HCT116 (cell line): ENCODE measurements around the gene RBM12. TPM values are rescaled to one million over a fixed set of nuclear protein-coding genes. Genes with fewer than 3 reads are reported as not detected.

ENCODE experiments used
- ATAC-seq: fragments of 200-7000 bp; cut with Tn5 transposase; 2 replicates; pipeline ENCODE4 v1.9.1; 2020; ENCODE audit warnings: mild to moderate bottlenecking, moderate library complexity
- BruUV-seq: library from RNA; stranded (reverse); fragments of 400-500 nt; replicated peaks from 2 replicates; lab custom pipeline; 2021; lab: Mats Ljungman, UMichigan
- CTCF ChIA-PET: fragments of 300-600 bp; sonication (Branson Sonifier 250); formaldehyde crosslinking; loops from one replicate; lab custom pipeline; 2021; ENCODE audit warnings: antibody characterized with exemption; lab: Charles Lee
- POLR2A ChIA-PET: fragments of 300-600, 350-600 bp; sonication (Branson Sonifier 250); formaldehyde crosslinking; loops from one replicate; lab custom pipeline; 2021; ENCODE audit warnings: antibody characterized with exemption; lab: Charles Lee
- RAD21 ChIA-PET, 2 experiments: fragments of 300-600 bp; sonication (Branson Sonifier 250); formaldehyde crosslinking; loops; one replicate each; lab custom pipeline; 2023; ENCODE audit warnings: low total read pairs in 2 of 2; ENCODE audit not compliant: uncharacterized antibody in 2 of 2, unreplicated experiment in 2 of 2, low non-redundant PET in 1 of 2; lab: Charles Lee
- DNase-seq: peaks from one replicate; pipeline ENCODE4 v3.0.0-alpha.2; 2010; ENCODE audit warnings: low read depth, low spot score
- H2AFZ ChIP-seq: fragments of 200-600 bp; shearing (Covaris generic), sonication (generic); 2 replicates; pipeline ENCODE4 v1.6.1; 2017; ENCODE audit warnings: low read depth, mixed run types, mixed read lengths, antibody characterized with exemption, low read length; ENCODE audit not compliant: poor library complexity, severe bottlenecking
- H3K27ac ChIP-seq: 2 replicates; pipeline ENCODE4 v1.5.1; 2012; ENCODE audit warnings: low read depth, low read length
- H3K27me3 ChIP-seq: fragments of 200-600 bp; sonication (generic); 2 replicates; pipeline ENCODE4 v1.6.1; 2016; ENCODE audit warnings: mixed run types, low read length, mixed read lengths; ENCODE audit not compliant: insufficient read depth
- H3K36me3 ChIP-seq, 2 experiments: fragments of 200-500 bp in 1 of 2; fragments of 200-600 bp in 1 of 2; sonication (Bioruptor generic) in 1 of 2; sonication (generic) in 1 of 2; 2 replicates each; pipeline versions ENCODE4 v1.5.1 to v1.6.1; 2014 to 2016; ENCODE audit warnings: low read length in 2 of 2, inconsistent platforms in 1 of 2, mixed read lengths in 1 of 2, mixed run types in 1 of 2; ENCODE audit not compliant: insufficient read depth in 2 of 2, control insufficient read depth in 1 of 2
- H3K4me1 ChIP-seq, 2 experiments: fragments of 200-600 bp in 1 of 2; sonication (generic) in 1 of 2; 2 replicates each; pipeline versions ENCODE4 v1.5.1 to v1.6.1; 2012 to 2017; ENCODE audit warnings: low read length in 2 of 2, inconsistent platforms in 1 of 2, mild to moderate bottlenecking in 1 of 2, mixed read lengths in 1 of 2, mixed run types in 1 of 2, moderate library complexity in 1 of 2; ENCODE audit not compliant: insufficient read depth in 2 of 2, control insufficient read depth in 1 of 2
- H3K4me2 ChIP-seq: fragments of 200-600 bp; sonication (generic); 2 replicates; pipeline ENCODE4 v1.6.1; 2017; ENCODE audit warnings: mixed run types, low read length, mixed read lengths
- H3K4me3 ChIP-seq, 2 experiments: fragments of 200-600 bp in 1 of 2; sonication (generic) in 1 of 2; replicated peaks in 1 of 2; 2 replicates each; pipeline ENCODE4 v1.5.1; 2011 to 2016; ENCODE audit warnings: low read length in 2 of 2, control low read depth in 1 of 2, low read depth in 1 of 2, mild to moderate bottlenecking in 1 of 2, mixed read lengths in 1 of 2, mixed run types in 1 of 2
- H3K79me2 ChIP-seq: fragments of 200-600 bp; sonication (generic); 2 replicates; pipeline ENCODE4 v1.6.1; 2017; ENCODE audit warnings: mild to moderate bottlenecking, mixed run types, low read length, moderate library complexity, mixed read lengths; ENCODE audit not compliant: insufficient read depth
- H3K9ac ChIP-seq: fragments of 200-600 bp; sonication (generic); 2 replicates; pipeline ENCODE4 v1.6.1; 2016; ENCODE audit warnings: low read length, mixed read lengths
- H3K9me2 ChIP-seq: fragments of 200-600 bp; sonication (generic), shearing (Covaris generic); 2 replicates; pipeline ENCODE4 v1.6.1; 2017; ENCODE audit warnings: mixed run types, mild to moderate bottlenecking, moderate library complexity; ENCODE audit not compliant: insufficient read depth
- H3K9me3 ChIP-seq, 2 experiments: fragments of 200-500 bp in 1 of 2; fragments of 200-600 bp in 1 of 2; sonication (Bioruptor generic) in 1 of 2; sonication (generic) in 1 of 2; 2 replicates each; pipeline ENCODE4 v1.6.1; 2014 to 2017; ENCODE audit warnings: low read length in 2 of 2, mixed read lengths in 2 of 2, inconsistent platforms in 1 of 2, low read depth in 1 of 2, mild to moderate bottlenecking in 1 of 2, mixed run types in 1 of 2, moderate library complexity in 1 of 2; ENCODE audit not compliant: control insufficient read depth in 1 of 2, insufficient read depth in 1 of 2
- H4K20me1 ChIP-seq: fragments of 200-600 bp; sonication (generic), shearing (Covaris generic); 2 replicates; pipeline ENCODE4 v1.6.1; 2017; ENCODE audit warnings: mixed run types, mild to moderate bottlenecking, moderate library complexity; ENCODE audit not compliant: insufficient read depth
- ATF3 ChIP-seq: IDR thresholded peaks from 2 replicates; pipeline ENCODE4 v1.6.1; 2012
- CEBPB ChIP-seq: IDR thresholded peaks from 2 replicates; pipeline ENCODE4 v1.6.1; 2012; ENCODE audit warnings: low read depth
- CTCF ChIP-seq, 3 experiments: fragments of 200-600 bp in 1 of 3; sonication (generic) in 1 of 3; IDR thresholded peaks in 2 of 3; conservative IDR thresholded peaks in 1 of 3; 2 replicates each; pipeline ENCODE4 v1.5.1; 2012 to 2017; ENCODE audit warnings: low read depth in 2 of 3, low read length in 2 of 3, antibody characterized with exemption in 1 of 3, borderline replicate concordance in 1 of 3, control low read depth in 1 of 3, mild to moderate bottlenecking in 1 of 3, mixed read lengths in 1 of 3, mixed run types in 1 of 3, moderate library complexity in 1 of 3; ENCODE audit not compliant: insufficient read depth in 1 of 3
- EGR1 ChIP-seq: IDR thresholded peaks from 2 replicates; pipeline ENCODE4 v1.6.1; 2012; ENCODE audit warnings: low read depth
- ELF1 ChIP-seq: IDR thresholded peaks from 2 replicates; pipeline ENCODE4 v1.6.1; 2012; ENCODE audit warnings: low read depth, borderline replicate concordance
- EZH2 ChIP-seq: fragments of 200-600 bp; sonication (generic); IDR thresholded peaks from 2 replicates; pipeline ENCODE4 v1.6.1; 2017; ENCODE audit warnings: antibody characterized with exemption, mixed run types
- EZH2phosphoT487 ChIP-seq: fragments of 200-600 bp; IDR thresholded peaks from 2 replicates; pipeline ENCODE4 v1.6.1; 2018; ENCODE audit warnings: antibody characterized with exemption, borderline replicate concordance
- JUND ChIP-seq: IDR thresholded peaks from 2 replicates; pipeline ENCODE4 v1.6.1; 2012
- POLR2AphosphoS5 ChIP-seq: IDR thresholded peaks from 2 replicates; pipeline ENCODE4 v1.6.1; 2011; ENCODE audit warnings: mild to moderate bottlenecking, low read depth, low read length, moderate library complexity
- SIN3A ChIP-seq: IDR thresholded peaks from 2 replicates; pipeline ENCODE4 v1.6.1; 2012; ENCODE audit warnings: low read depth
- SP1 ChIP-seq: IDR thresholded peaks from 2 replicates; pipeline ENCODE4 v1.6.1; 2012; ENCODE audit warnings: low read depth
- TCF7L2 ChIP-seq: IDR thresholded peaks from 2 replicates; pipeline ENCODE4 v1.7.0; 2011; ENCODE audit warnings: borderline replicate concordance, inconsistent platforms; ENCODE audit not compliant: insufficient read depth, insufficient read length; ENCODE audit errors: extremely low read depth
- ZBTB33 ChIP-seq: IDR thresholded peaks from 2 replicates; pipeline ENCODE4 v1.6.1; 2011; ENCODE audit warnings: mild to moderate bottlenecking, low read length, moderate library complexity; ENCODE audit not compliant: insufficient replicate concordance; ENCODE audit errors: extremely low read depth
- ZFX ChIP-seq: fragments of 450-650 bp; IDR thresholded peaks from 2 replicates; pipeline ENCODE4 v1.6.1; 2017
- ZNF274 ChIP-seq: fragments of 200-500 bp; sonication (Bioruptor generic); IDR thresholded peaks from 2 replicates; pipeline ENCODE4 v1.6.1; 2014; ENCODE audit warnings: mild to moderate bottlenecking, low read depth, low read length, inconsistent platforms
- intact Hi-C: fragments of 100-400 bp; cut with micrococcal nuclease; formaldehyde crosslinking; loops from 2 replicates; pipeline ENCODE4 v1.10.0; 2022
- total RNA-seq: library from RNA; stranded (reverse); gene quantifications from one replicate; pipeline ENCODE4 v1.2.1, GENCODE V29; 2021; ENCODE audit not compliant: unreplicated experiment

RBM12 gene
- total RNA-seq, 1 experiment from 2014 or later, result 110 TPM

GRCh38 chr20:35621560-35621946, 43.1 kb downstream of the RBM12 start:
- RAD21 ChIA-PET, result no interaction called here
- no peaks in the 10 kb centered on the region for H3K27me3 ChIP-seq
- ATAC-seq (no peak), DNase-seq (no peak)
- no peak overlapping the region for H2AFZ ChIP-seq
- H4K20me1 ChIP-seq, result no peaks in the 10 kb centered on the region
- peaks cover 14 to 31% of the 10 kb centered on the region in 2 experiments for H3K4me1 ChIP-seq
- H3K27ac ChIP-seq, result no peak overlapping the region
- H3K4me3 ChIP-seq, result no peak overlapping the region
- no peaks in the 10 kb centered on the region for H3K9me2 ChIP-seq
- intact Hi-C loops, result no loop called here
- H3K9me3 ChIP-seq, result no peaks in the 10 kb centered on the region
- H3K4me2 ChIP-seq, result no peak overlapping the region
- 0 out of 2 replicates have a peak, but pooled peaks cover 5% of the 10 kb centered on the region for H3K79me2 ChIP-seq
- POLR2A ChIA-PET, result no interaction called here
- TF ChIP-seq CTCF (IDR thresholded peaks at IDR 0.05 in 2 of 3, conservative IDR thresholded peaks at IDR 0.05 in 1 of 3; ENCODE audit: borderline replicate concordance in 1 of 3, insufficient read depth in 1 of 3, low read depth in 2 of 3, low read length in 2 of 3), result peak in 2 of 3 experiments; percentile 25 to 43; a peak in 2 of 6 replicates
- TF ChIP-seq ZNF274, result no peak
- peaks cover 8 to 13% of the 10 kb centered on the region in 2 experiments; a peak in 3 of 4 replicates for H3K36me3 ChIP-seq
- no TSS peak for BruUV-seq
- no peak overlapping the region for H3K9ac ChIP-seq
- CTCF ChIA-PET, result interaction anchor here (0.7 kb wide), 1 partner anchor 111 kb away, joined by 3 read pairs; no protein-coding TSS in a partner anchor

GRCh38 chr20:35620818-35621559, 43.7 kb downstream of the RBM12 start:
- Histone ChIP-seq H4K20me1 (no peaks in the 10 kb centered on the region), H3K27me3 (no peaks in the 10 kb centered on the region), H3K4me1 (peaks cover 14 to 34% of the 10 kb centered on the region in 2 experiments), H3K4me3 (no peak overlapping the region), H3K36me3 (peaks cover 2 to 7% of the 10 kb centered on the region in 2 experiments; a peak in 2 of 4 replicates), H3K9ac (no peak overlapping the region), H2AFZ (no peak overlapping the region), H3K9me3 (no peaks in the 10 kb centered on the region), H3K27ac (no peak overlapping the region), H3K9me2 (no peaks in the 10 kb centered on the region), H3K79me2 (0 out of 2 replicates have a peak, but pooled peaks cover 5% of the 10 kb centered on the region), H3K4me2 (no peak overlapping the region)
- intact Hi-C loops, result no loop called here
- RAD21 ChIA-PET, result no interaction called here
- DNase-seq (no peak), ATAC-seq (no peak)
- no TSS peak for BruUV-seq
- POLR2A ChIA-PET, result no interaction called here
- CTCF ChIA-PET, result interaction anchor here (0.7 kb wide), 1 partner anchor 110 kb away, joined by 3 read pairs; no protein-coding TSS in a partner anchor
- TF ChIP-seq CEBPB (no peak), SIN3A (no peak), EZH2phosphoT487 (no peak), POLR2AphosphoS5 (no peak), EZH2 (no peak), SP1 (no peak), EGR1 (no peak), ELF1 (no peak), ZBTB33 (no peak), ZFX (no peak), ZNF274 (no peak), TCF7L2 (no peak), ATF3 (no peak), JUND (no peak)
